Muscle layer of colon (tissue), 2 donors: ENCODE data around the gene ATRX.
"Not testable (repeated sequence)": the region's sequence is repeated elsewhere in the genome, so short reads cannot be mapped to it uniquely, and the experiment has no call there.

Source experiments
- H3K27ac ChIP-seq: one replicate; pipeline ENCODE4 v1.7.0; 2013; ENCODE audit warnings: low read depth, mild to moderate bottlenecking, low read length, moderate library complexity
- H3K27me3 ChIP-seq, 2 donors: one replicate each; pipeline ENCODE4 v1.7.0; 2013; ENCODE audit warnings: low read length in 2 of 2, mild to moderate bottlenecking in 2 of 2; ENCODE audit not compliant: insufficient read depth in 2 of 2, control insufficient read depth in 1 of 2
- H3K36me3 ChIP-seq: one replicate; pipeline ENCODE4 v1.7.0; 2013; ENCODE audit warnings: mild to moderate bottlenecking, low read length; ENCODE audit not compliant: insufficient read depth
- H3K4me1 ChIP-seq: one replicate; pipeline ENCODE4 v1.7.0; 2013; ENCODE audit warnings: mild to moderate bottlenecking, low read length; ENCODE audit not compliant: insufficient read depth
- H3K4me3 ChIP-seq, 2 donors: one replicate each; pipeline ENCODE4 v1.7.0; 2013; ENCODE audit warnings: low read length in 2 of 2, low read depth in 1 of 2, mild to moderate bottlenecking in 1 of 2, moderate library complexity in 1 of 2
- H3K9ac ChIP-seq: one replicate; pipeline ENCODE4 v1.7.0; 2013; ENCODE audit warnings: low read length
- H3K9me3 ChIP-seq: one replicate; pipeline ENCODE4 v1.7.0; 2013; ENCODE audit warnings: mild to moderate bottlenecking, low read length
- donor health status: abdominal sarcoma.
- donor health status: Adenocarcinoma of cecum.

The ATRX gene

GRCh38 chrX:77731821-77732419 is 54.1 kb downstream of the ATRX start:
- no peaks in the 10 kb centered on the region for H3K36me3 ChIP-seq
- H3K9me3 ChIP-seq = no peaks in the 10 kb centered on the region
- H3K27ac ChIP-seq = no peak overlapping the region
- no peaks in the 10 kb centered on the region for H3K27me3 ChIP-seq
- H3K4me3 ChIP-seq = no peak overlapping the region
- no peak overlapping the region for H3K9ac ChIP-seq
- H3K4me1 ChIP-seq = no peaks in the 10 kb centered on the region

- H3K9me3 ChIP-seq, H3K36me3 ChIP-seq, H3K4me3 ChIP-seq, H3K27me3 ChIP-seq, H3K27ac ChIP-seq, H3K4me1 ChIP-seq, H3K9ac ChIP-seq: not testable (repeated sequence)
These were observed 59.9 kb downstream of the ATRX start for GRCh38 chrX:77726095-77726494.

- Histone ChIP-seq H3K4me1 (no peaks in the 10 kb centered on the region), H3K36me3 (no peaks in the 10 kb centered on the region), H3K9ac (no peak overlapping the region), H3K4me3 (no peak overlapping the region), H3K27ac (no peak overlapping the region), H3K9me3 (no peaks in the 10 kb centered on the region), H3K27me3 (no peaks in the 10 kb centered on the region)
These were observed 62.3 kb downstream of the ATRX start for GRCh38 chrX:77723681-77724080.

- no peaks in the 10 kb centered on the region for H3K27me3 ChIP-seq
- H3K9ac ChIP-seq = no peak overlapping the region
- no peak overlapping the region for H3K27ac ChIP-seq
- no peaks in the 10 kb centered on the region for H3K4me1 ChIP-seq
- H3K36me3 ChIP-seq = peaks cover 10% of the 10 kb centered on the region
- no peak overlapping the region for H3K4me3 ChIP-seq
- H3K9me3 ChIP-seq = no peaks in the 10 kb centered on the region
These were observed 66.6 kb downstream of the ATRX start for GRCh38 chrX:77719388-77719787.

GRCh38 chrX:77704881-77705280 is 81.1 kb downstream of the ATRX start:
- no peaks in the 10 kb centered on the region for H3K9me3 ChIP-seq
- H3K4me3 ChIP-seq = no peak overlapping the region
- no peaks in the 10 kb centered on the region for H3K36me3 ChIP-seq
- no peaks in the 10 kb centered on the region for H3K4me1 ChIP-seq
- H3K27me3 ChIP-seq = no peaks in the 10 kb centered on the region
- no peak overlapping the region for H3K27ac ChIP-seq
- no peak overlapping the region for H3K9ac ChIP-seq

- H3K9ac ChIP-seq = no peak overlapping the region
These were observed 87.8 kb downstream of the ATRX start for GRCh38 chrX:77698242-77698641.

GRCh38 chrX:77694491-77694890 is 91.5 kb downstream of the ATRX start:
- no peak overlapping the region for H3K9ac ChIP-seq
- no peaks in the 10 kb centered on the region for H3K9me3 ChIP-seq
- H3K27ac ChIP-seq = no peak overlapping the region
- H3K27me3 ChIP-seq = no peaks in the 10 kb centered on the region
- no peaks in the 10 kb centered on the region for H3K36me3 ChIP-seq
- H3K4me1 ChIP-seq = no peaks in the 10 kb centered on the region
- H3K4me3 ChIP-seq = no peak overlapping the region

More at GRCh38 chrX:77698242-77698641, 87.8 kb downstream of the ATRX start:
- Histone ChIP-seq H3K4me3 (no peak overlapping the region), H3K4me1 (no peaks in the 10 kb centered on the region), H3K27me3 (no peaks in the 10 kb centered on the region), H3K36me3 (no peaks in the 10 kb centered on the region), H3K9me3 (no peaks in the 10 kb centered on the region), H3K27ac (no peak overlapping the region)

- Histone ChIP-seq H3K4me3 (no peak overlapping the region), H3K27me3 (no peaks in the 10 kb centered on the region), H3K36me3 (no peaks in the 10 kb centered on the region), H3K9ac (no peak overlapping the region), H3K4me1 (no peaks in the 10 kb centered on the region), H3K9me3 (no peaks in the 10 kb centered on the region), H3K27ac (no peak overlapping the region)
These were observed 92.4 kb downstream of the ATRX start for GRCh38 chrX:77693594-77693993.

GRCh38 chrX:77691916-77692315 is 94.1 kb downstream of the ATRX start:
- Histone ChIP-seq H3K27ac (no peak overlapping the region), H3K9ac (no peak overlapping the region), H3K27me3 (no peaks in the 10 kb centered on the region)

GRCh38 chrX:77689376-77689775 is 96.6 kb downstream of the ATRX start:
- no peak overlapping the region for H3K4me3 ChIP-seq
- no peaks in the 10 kb centered on the region for H3K4me1 ChIP-seq
- no peaks in the 10 kb centered on the region for H3K9me3 ChIP-seq
- H3K36me3 ChIP-seq = no peaks in the 10 kb centered on the region
- H3K27ac ChIP-seq = no peak overlapping the region
- H3K9ac ChIP-seq = no peak overlapping the region
- no peaks in the 10 kb centered on the region for H3K27me3 ChIP-seq

More at GRCh38 chrX:77691916-77692315, 94.1 kb downstream of the ATRX start:
- H3K36me3 ChIP-seq = no peaks in the 10 kb centered on the region
- no peaks in the 10 kb centered on the region for H3K9me3 ChIP-seq
- H3K4me3 ChIP-seq = no peak overlapping the region
- no peaks in the 10 kb centered on the region for H3K4me1 ChIP-seq

GRCh38 chrX:77685683-77686082 is 100.3 kb downstream of the ATRX start:
- not testable (repeated sequence) for H3K27ac ChIP-seq, H3K9ac ChIP-seq, H3K36me3 ChIP-seq, H3K9me3 ChIP-seq, H3K4me3 ChIP-seq, H3K27me3 ChIP-seq, H3K4me1 ChIP-seq

GRCh38 chrX:77679144-77679543 is 106.9 kb downstream of the ATRX start:
- no peak overlapping the region for H3K27ac ChIP-seq
- no peak overlapping the region for H3K9ac ChIP-seq
- H3K4me3 ChIP-seq = no peak overlapping the region
- no peaks in the 10 kb centered on the region for H3K9me3 ChIP-seq
- no peaks in the 10 kb centered on the region for H3K27me3 ChIP-seq
- no peaks in the 10 kb centered on the region for H3K36me3 ChIP-seq
- no peaks in the 10 kb centered on the region for H3K4me1 ChIP-seq
